ENCODE data around the gene TAP2.

DNA sequence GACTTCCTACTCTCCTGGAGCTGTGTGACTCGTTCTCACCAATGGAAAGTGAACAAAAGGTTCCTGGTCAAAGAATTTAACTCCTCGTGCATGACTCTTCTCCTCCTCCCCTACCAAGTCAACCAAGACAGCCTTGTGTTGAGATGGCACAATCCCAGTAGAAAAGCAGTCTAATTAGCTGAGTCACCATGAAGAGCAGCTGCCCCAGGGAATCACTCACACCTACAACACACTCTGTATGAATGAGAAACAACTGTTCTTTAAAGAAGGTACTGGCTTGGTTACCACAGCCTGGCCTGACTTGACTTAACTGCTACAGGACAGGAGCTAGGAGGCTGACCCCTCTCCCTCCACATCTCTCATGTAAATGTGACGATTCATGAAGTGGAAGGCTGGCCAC is 18.8 kb downstream of the TAP2 start:
- TF ChIP-seq POLR2A (IDR thresholded peaks at IDR 0.05; ENCODE audit: low read depth, low read length): no peak
- no peak for TF ChIP-seq POLR2AphosphoS5 (IDR thresholded peaks at IDR 0.05; ENCODE audit: low read depth, low read length)

All from GM12892 (cell line).